ENCODE measurements around the gene ALOX5.

GRCh38 chr10:45466784-45467183 is 92.8 kb downstream of the ALOX5 start:
- TF ChIP-seq CTCF (conservative IDR thresholded peaks at IDR 0.05; ENCODE audit: low read depth, low read length), result no peak
- TF ChIP-seq EZH2 (IDR thresholded peaks at IDR 0.05; ENCODE audit: low read length, unreplicated experiment), result no peak
